ENCODE results near the gene KIAA0513.

- TF ChIP-seq CTCF (conservative IDR thresholded peaks at IDR 0.05 in 1 of 2, IDR thresholded peaks at IDR 0.05 in 1 of 2; ENCODE audit: extremely low read depth in 1 of 2, insufficient read depth in 1 of 2, low read depth in 1 of 2, low read length in 2 of 2) (no peak), EZH2 (IDR thresholded peaks at IDR 0.05; ENCODE audit: borderline replicate concordance, low read length) (no peak)
These were observed 74.5 kb downstream of the KIAA0513 start for GRCh38 chr16:85101956-85102630.

Data from mammary epithelial cell (primary cell).